Left ventricle myocardium inferior (tissue), 1 donor: ENCODE measurements around the gene ARSG. TPM values are rescaled to one million over a fixed set of nuclear protein-coding genes. Genes with fewer than 3 reads are reported as not detected.
"Not testable (repeated sequence)": the region's sequence is repeated elsewhere in the genome, so short reads cannot be mapped to it uniquely, and the experiment has no call there.

Experiments used
- DNase-seq: peaks from one replicate; pipeline ENCODE4 v3.0.0-alpha.2; 2020
- H3K27ac ChIP-seq: fragments of 200-600 bp; replicated peaks from 2 replicates; pipeline ENCODE4 v1.8.0; 2021
- H3K27me3 ChIP-seq: fragments of 200-600 bp; 2 replicates; pipeline ENCODE4 v1.8.0; 2021; ENCODE audit warnings: low read depth
- H3K36me3 ChIP-seq: fragments of 200-600 bp; 2 replicates; pipeline ENCODE4 v1.8.0; 2021
- H3K4me1 ChIP-seq: fragments of 200-600 bp; 2 replicates; pipeline ENCODE4 v1.8.0; 2021
- H3K4me3 ChIP-seq: fragments of 200-600 bp; 2 replicates; pipeline ENCODE4 v1.8.0; 2021; ENCODE audit warnings: mild to moderate bottlenecking, moderate library complexity
- H3K9me3 ChIP-seq: fragments of 200-600 bp; replicated peaks from 2 replicates; pipeline ENCODE4 v1.8.0; 2021
- intact Hi-C: fragments of 100-400 bp; cut with micrococcal nuclease; formaldehyde crosslinking; loops from one replicate; pipeline ENCODE4 v1.11.0; 2022
- total RNA-seq: library from RNA; stranded (reverse); fragmentation: NEBNext Ultra II Directional; extraction: Animal tissue kit (Norgen Biotek cat#: 25700); gene quantifications from one replicate; pipeline ENCODE4 v1.2.1, GENCODE V29; 2021
- TF ChIP-seq, protein P1 (sequence below): fragments of 200-600 bp; IDR thresholded peaks from 2 replicates; pipeline ENCODE4 v1.8.0; 2021; ENCODE audit warnings: antibody characterized with exemption, mild to moderate bottlenecking, borderline replicate concordance
- donor health status: DM: no; HTN: yes; CAD: no; lungs with severe emphysema.

ARSG gene
- total RNA-seq, 1 donor from 2014 or later = 3.7 TPM

DNA sequence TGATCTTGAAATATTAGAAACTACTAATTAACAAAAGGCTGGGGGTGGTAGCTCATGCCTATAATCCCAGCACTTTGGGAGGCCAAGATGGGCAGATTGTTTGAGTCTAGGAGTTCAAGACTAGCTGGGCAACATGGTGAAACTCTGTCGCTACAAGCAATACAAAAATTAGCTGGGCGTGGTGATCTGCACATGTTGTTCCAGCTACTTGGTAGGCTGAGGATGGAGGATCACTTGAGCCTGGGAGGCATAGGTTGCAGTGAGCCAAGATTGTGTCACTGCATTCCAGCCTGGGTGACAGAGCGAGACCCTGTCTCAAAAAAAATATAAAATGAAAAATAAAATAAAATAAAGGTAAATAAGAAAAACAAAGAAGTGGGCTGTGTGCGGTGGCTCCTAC, 66.6 kb downstream of the ARSG start:
- Histone ChIP-seq H3K9me3 (no peaks in the 10 kb centered on the region), H3K27ac (no peak overlapping the region), H3K36me3 (no peaks in the 10 kb centered on the region), H3K4me1 (no peaks in the 10 kb centered on the region), H3K27me3 (no peaks in the 10 kb centered on the region), H3K4me3 (no peak overlapping the region)
- intact Hi-C loops = no loop called here
- DNase-seq = no peak
- TF ChIP-seq, protein P1, sequence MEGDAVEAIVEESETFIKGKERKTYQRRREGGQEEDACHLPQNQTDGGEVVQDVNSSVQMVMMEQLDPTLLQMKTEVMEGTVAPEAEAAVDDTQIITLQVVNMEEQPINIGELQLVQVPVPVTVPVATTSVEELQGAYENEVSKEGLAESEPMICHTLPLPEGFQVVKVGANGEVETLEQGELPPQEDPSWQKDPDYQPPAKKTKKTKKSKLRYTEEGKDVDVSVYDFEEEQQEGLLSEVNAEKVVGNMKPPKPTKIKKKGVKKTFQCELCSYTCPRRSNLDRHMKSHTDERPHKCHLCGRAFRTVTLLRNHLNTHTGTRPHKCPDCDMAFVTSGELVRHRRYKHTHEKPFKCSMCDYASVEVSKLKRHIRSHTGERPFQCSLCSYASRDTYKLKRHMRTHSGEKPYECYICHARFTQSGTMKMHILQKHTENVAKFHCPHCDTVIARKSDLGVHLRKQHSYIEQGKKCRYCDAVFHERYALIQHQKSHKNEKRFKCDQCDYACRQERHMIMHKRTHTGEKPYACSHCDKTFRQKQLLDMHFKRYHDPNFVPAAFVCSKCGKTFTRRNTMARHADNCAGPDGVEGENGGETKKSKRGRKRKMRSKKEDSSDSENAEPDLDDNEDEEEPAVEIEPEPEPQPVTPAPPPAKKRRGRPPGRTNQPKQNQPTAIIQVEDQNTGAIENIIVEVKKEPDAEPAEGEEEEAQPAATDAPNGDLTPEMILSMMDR = no peak

DNA sequence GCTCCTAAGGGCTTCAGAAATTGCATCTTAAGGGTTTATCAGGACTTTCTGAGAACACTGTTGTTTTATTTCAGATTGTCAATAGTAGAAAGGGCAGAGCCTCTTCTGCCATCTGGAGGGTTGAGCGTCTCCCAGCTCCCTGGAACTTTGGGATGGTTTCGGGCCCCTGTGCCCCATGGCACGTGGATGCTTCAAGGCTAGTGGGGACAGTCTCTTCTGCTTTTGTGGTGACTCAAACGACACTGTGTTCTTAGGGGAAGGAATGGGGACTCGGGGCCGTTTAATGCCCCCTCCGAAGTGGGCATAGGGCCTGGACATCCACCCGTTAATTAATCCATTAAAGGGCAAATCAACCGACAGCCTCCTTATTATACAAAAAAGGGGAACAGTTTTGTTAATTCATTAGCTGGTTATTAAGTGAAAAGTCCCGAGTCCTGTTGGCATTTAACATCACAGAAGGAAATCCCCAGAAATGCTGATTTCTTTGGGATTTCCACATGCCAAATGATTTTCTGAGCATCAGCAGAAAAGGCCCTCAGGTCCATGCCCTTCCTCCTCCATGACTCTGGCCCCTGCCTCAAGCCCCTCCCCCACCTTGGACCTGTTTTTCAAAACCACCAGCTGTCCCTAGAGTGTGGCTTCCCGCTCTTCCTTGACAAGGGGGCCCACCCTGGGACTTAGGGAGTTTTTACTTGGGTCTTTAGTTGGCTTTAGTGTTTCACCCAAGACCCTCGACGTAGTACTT, 68.7 kb downstream of the ARSG start:
- Histone ChIP-seq H3K4me1 (no peaks in the 10 kb centered on the region), H3K9me3 (no peaks in the 10 kb centered on the region), H3K27me3 (no peaks in the 10 kb centered on the region), H3K36me3 (no peaks in the 10 kb centered on the region), H3K27ac (no peak overlapping the region), H3K4me3 (no peak overlapping the region)
- TF ChIP-seq, protein P1 = no peak
- intact Hi-C loops = no loop called here
- no peak for DNase-seq

DNA sequence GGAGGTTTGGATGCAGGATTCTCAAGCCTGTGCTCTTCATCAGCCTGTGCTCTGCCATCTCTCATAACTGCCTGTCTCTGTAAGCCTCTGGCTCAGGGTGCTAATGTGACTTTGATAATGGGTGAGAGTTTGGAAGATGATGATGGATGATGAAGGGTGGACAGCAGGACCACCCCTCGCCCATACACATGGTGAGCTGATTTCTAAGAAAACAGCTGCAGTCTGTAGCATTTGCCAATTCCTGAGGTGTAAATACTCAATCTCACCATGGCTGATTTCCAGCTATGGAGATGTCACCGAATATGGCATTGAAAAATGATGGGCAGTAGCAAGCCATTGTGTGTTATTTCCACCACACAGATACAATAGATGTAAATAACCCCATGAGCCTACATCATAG, 74.2 kb downstream of the ARSG start:
- intact Hi-C loops = no loop called here
- Histone ChIP-seq H3K4me1 (no peaks in the 10 kb centered on the region), H3K4me3 (no peak overlapping the region), H3K9me3 (no peaks in the 10 kb centered on the region), H3K27me3 (no peaks in the 10 kb centered on the region), H3K27ac (no peak overlapping the region), H3K36me3 (no peaks in the 10 kb centered on the region)
- DNase-seq = no peak
- TF ChIP-seq, protein P1 = no peak

DNA sequence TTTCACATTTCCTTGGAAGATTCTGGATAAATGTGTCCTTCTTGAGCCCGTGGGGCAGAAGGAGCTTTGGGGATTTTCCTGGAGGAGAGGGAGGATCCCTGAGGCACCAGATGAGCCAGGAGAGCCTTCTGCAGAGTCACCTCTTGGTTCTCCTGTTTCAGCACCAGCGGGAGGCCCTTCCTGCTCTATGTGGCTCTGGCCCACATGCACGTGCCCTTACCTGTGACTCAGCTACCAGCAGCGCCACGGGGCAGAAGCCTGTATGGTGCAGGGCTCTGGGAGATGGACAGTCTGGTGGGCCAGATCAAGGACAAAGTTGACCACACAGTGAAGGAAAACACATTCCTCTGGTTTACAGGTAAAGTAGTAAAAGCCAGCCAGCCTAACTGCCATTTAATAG, 77.1 kb downstream of the ARSG start:
- TF ChIP-seq, protein P1 = no peak
- H3K27ac ChIP-seq = no peak overlapping the region
- no peaks in the 10 kb centered on the region for H3K36me3 ChIP-seq
- no peaks in the 10 kb centered on the region for H3K27me3 ChIP-seq
- H3K4me3 ChIP-seq = no peak overlapping the region
- no peaks in the 10 kb centered on the region for H3K9me3 ChIP-seq
- intact Hi-C loops = no loop called here
- no peaks in the 10 kb centered on the region for H3K4me1 ChIP-seq
- no peak for DNase-seq

DNA sequence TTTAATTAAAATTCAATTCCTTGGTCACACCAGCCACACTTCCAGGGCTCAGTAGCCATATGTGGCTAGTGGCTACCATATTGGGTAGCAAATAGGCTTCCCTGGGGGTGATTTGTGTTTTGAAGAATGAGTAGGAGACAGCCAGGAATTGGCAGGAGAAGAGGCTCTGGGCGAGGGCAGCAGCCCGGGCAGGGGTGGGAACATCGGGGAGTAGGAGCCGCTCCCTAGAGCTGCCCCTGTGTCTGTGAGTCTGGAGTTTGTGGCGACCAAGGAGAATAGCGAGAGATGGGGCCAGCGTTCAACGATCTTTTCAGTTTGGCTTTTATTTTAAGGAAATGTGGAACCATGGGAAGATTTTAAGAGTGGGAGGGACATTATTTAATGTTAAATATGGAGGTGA, 84.3 kb downstream of the ARSG start:
- no peaks in the 10 kb centered on the region for H3K36me3 ChIP-seq
- H3K4me3 ChIP-seq = no peak overlapping the region
- no peaks in the 10 kb centered on the region for H3K27me3 ChIP-seq
- intact Hi-C loops = no loop called here
- TF ChIP-seq, protein P1 = no peak
- H3K9me3 ChIP-seq = no peaks in the 10 kb centered on the region
- peaks cover 38% of the 10 kb centered on the region for H3K4me1 ChIP-seq
- H3K27ac ChIP-seq = no peak overlapping the region
- DNase-seq = no peak

DNA sequence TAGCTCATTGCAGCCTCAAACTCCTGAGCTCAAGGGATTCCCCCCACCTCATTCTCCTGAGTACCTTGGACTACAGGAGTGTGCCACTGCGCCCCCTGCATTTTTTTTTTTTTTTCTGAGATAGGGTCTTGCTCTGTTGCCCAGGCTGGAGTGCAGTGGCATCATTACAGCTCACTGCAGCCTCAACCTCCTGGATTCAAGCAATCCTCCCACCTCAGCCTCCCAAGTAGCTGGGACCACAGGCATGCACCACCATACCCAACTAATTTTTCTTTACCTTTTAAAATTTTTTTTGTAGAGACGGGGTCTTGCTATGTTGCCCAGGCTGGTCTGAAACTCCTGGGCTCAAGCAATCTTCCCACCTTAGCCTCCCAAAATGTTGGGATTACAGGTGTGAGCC, 84.9 kb downstream of the ARSG start:
- H3K4me3 ChIP-seq, H3K27ac ChIP-seq, DNase-seq, intact Hi-C loops, H3K9me3 ChIP-seq, H3K36me3 ChIP-seq, H3K27me3 ChIP-seq: not testable (repeated sequence)
- H3K4me1 ChIP-seq = peaks cover 43% of the 10 kb centered on the region
